Gastroesophageal sphincter (tissue), 4 donors: ENCODE results near the gene TICAM1. TPM values are rescaled to one million over a fixed set of nuclear protein-coding genes. Genes with fewer than 3 reads are reported as not detected.
"Not testable (repeated sequence)": the region's sequence is repeated elsewhere in the genome, so short reads cannot be mapped to it uniquely, and the experiment has no call there.

Source experiments
- ATAC-seq: fragments of 150-250 bp; one replicate; pipeline ENCODE4 v1.9.1; 2016; ENCODE audit warnings: mild to moderate bottlenecking, moderate library complexity
- H3K27ac ChIP-seq, 4 donors: fragments of 200-600 bp; sonication (generic) in 3 of 4; 1 replicate in 3 of 4; 2 replicates in 1 of 4; pipeline ENCODE4 v1.5.1; 2016 to 2019
- H3K27me3 ChIP-seq: fragments of 200-600 bp; sonication (generic); one replicate; pipeline ENCODE4 v1.5.1; 2019
- H3K36me3 ChIP-seq, 2 donors: fragments of 200-600 bp; sonication (generic); one replicate each; pipeline ENCODE4 v1.5.1; 2019; ENCODE audit warnings: control low read depth in 1 of 2
- H3K4me1 ChIP-seq, 3 donors: fragments of 200-600 bp; sonication (generic); 1 replicate in 2 of 3; 2 replicates in 1 of 3; pipeline ENCODE4 v1.5.1; 2016 to 2019; ENCODE audit warnings: control low read depth in 2 of 3
- H3K4me3 ChIP-seq, 2 donors: fragments of 200-600 bp; sonication (generic); one replicate each; pipeline ENCODE4 v1.5.1; 2019; ENCODE audit warnings: mild to moderate bottlenecking in 1 of 2, moderate library complexity in 1 of 2
- H3K9me3 ChIP-seq, 3 donors: fragments of 200-600 bp; sonication (generic); one replicate each; pipeline ENCODE4 v1.5.1; 2017 to 2019; ENCODE audit warnings: control low read depth in 2 of 3
- EP300 ChIP-seq: sonication (generic); formaldehyde crosslinking; IDR thresholded peaks from one replicate; pipeline ENCODE4 v1.6.1; 2017; ENCODE audit warnings: antibody characterized with exemption, mild to moderate bottlenecking
- POLR2A ChIP-seq, 2 donors: fragments of 450-650 bp; IDR thresholded peaks; one replicate each; pipeline ENCODE4 v1.6.1; 2017; ENCODE audit warnings: antibody characterized with exemption in 2 of 2, mild to moderate bottlenecking in 2 of 2, moderate library complexity in 1 of 2
- POLR2AphosphoS5 ChIP-seq: sonication (generic); formaldehyde crosslinking; IDR thresholded peaks from one replicate; pipeline ENCODE4 v1.6.1; 2017; ENCODE audit warnings: antibody characterized with exemption
- WGBS, 2 donors: methylation state at CpG; one replicate each; pipeline ENCODE4 v1.1.5; 2018; ENCODE audit warnings: low coverage in 1 of 2; 5-methylcytosine and 5-hydroxymethylcytosine counted together
- total RNA-seq, 4 donors: library from RNA; depleted of rRNA; stranded (reverse); fragments of >200 nt; gene quantifications; one replicate each; pipeline ENCODE4 v1.1.0, GENCODE V29; 2016
- TF ChIP-seq, protein P1 (sequence below), 4 experiments: fragments of 200-600 bp in 2 of 4; fragments of 450-650 bp in 2 of 4; sonication (generic) in 1 of 4; IDR thresholded peaks; one replicate each; pipeline ENCODE4 v1.5.1; 2017 to 2019; ENCODE audit warnings: antibody characterized with exemption in 4 of 4, mild to moderate bottlenecking in 2 of 4, moderate library complexity in 2 of 4

Gene TICAM1
- total RNA-seq, 4 donors from 2014 or later: 3.6 to 7.9 (median 5.1) TPM

DNA sequence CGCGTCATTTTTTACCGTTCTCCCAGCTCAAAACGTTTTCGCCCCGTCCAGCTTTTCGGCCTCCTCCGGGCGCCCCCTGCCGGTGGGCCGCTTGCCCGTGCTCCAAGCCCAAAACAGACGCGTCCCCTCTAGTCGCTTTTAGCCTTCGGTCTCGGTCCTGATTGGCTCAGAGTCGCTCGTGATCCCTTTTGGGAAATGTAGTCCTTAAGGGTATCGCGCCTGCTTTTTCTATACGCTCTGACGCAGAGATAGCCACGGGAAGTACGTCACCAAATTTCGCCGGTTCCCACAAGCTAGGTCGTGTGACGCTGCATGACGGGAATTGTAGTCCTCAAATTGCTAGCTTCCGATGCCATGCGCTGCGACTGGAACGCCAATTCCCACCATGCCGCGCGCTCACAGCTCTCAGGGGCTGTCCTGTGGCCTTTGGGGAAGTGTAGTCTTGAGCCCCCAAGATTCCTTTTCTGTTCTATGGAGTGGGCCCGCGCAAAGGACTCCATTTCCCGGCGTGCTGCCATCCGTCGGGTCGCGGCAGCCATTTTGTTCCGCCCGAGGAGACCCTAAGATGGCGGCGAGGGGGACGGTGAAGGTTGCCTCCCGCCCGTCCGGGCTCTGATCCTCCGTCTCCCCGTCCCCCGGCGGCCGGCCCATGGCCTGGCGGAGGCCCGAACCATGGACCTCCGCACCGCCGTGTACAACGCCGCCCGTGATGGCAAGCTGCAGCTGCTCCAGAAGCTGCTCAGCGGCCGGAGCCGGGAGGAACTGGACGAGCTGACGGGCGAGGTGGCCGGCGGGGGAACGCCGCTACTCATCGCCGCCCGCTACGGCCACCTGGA is 40.1 kb downstream of the TICAM1 start, which contains the start of gene FEM1A:
Gene FEM1A (plus strand): TSS at position 552 of the 836 bp plus-strand sequence. CDS start 121 bp downstream, at position 673.
- ATAC-seq: peak; percentile 98
- Histone ChIP-seq H3K36me3 (peaks cover 0 to 41% of the 10 kb centered on the region in 2 donors), H3K27me3 (no peaks in the 10 kb centered on the region), H3K9me3 (no peaks in the 10 kb centered on the region), H3K4me1 (peaks cover 0 to 50% (median 16%) of the 10 kb centered on the region in 3 donors), H3K4me3 (peak within 1 kb of the TSS; percentile 91 to 94), H3K27ac (peak within 1 kb of the TSS; percentile 85 to 92 (median 90))
- 0% methylated on average over 16 to 19 of the region's 80 CpGs for WGBS, 2 donors
- TF ChIP-seq, protein P1, sequence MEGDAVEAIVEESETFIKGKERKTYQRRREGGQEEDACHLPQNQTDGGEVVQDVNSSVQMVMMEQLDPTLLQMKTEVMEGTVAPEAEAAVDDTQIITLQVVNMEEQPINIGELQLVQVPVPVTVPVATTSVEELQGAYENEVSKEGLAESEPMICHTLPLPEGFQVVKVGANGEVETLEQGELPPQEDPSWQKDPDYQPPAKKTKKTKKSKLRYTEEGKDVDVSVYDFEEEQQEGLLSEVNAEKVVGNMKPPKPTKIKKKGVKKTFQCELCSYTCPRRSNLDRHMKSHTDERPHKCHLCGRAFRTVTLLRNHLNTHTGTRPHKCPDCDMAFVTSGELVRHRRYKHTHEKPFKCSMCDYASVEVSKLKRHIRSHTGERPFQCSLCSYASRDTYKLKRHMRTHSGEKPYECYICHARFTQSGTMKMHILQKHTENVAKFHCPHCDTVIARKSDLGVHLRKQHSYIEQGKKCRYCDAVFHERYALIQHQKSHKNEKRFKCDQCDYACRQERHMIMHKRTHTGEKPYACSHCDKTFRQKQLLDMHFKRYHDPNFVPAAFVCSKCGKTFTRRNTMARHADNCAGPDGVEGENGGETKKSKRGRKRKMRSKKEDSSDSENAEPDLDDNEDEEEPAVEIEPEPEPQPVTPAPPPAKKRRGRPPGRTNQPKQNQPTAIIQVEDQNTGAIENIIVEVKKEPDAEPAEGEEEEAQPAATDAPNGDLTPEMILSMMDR (IDR thresholded peaks at IDR 0.05): peak in 3 of 4 experiments; percentile 94 to 99 (median 98)
- TF ChIP-seq POLR2AphosphoS5 (peak; percentile 74), EP300 (no peak), POLR2A (IDR thresholded peaks at IDR 0.05) (peak; percentile 75 to 89)

- WGBS, 2 donors: 27 to 47% methylated on average over 2 to 6 of the region's 6 CpGs
- H3K4me3 ChIP-seq, ATAC-seq, H3K9me3 ChIP-seq, H3K27ac ChIP-seq, H3K36me3 ChIP-seq: not testable (repeated sequence)
- H3K4me1 ChIP-seq: peaks cover 0 to 14% (median 0%) of the 10 kb centered on the region in 3 donors
- peaks cover 34% of the 10 kb centered on the region for H3K27me3 ChIP-seq
These were observed 45.0 kb downstream of the TICAM1 start for GRCh38 chr19:4786412-4787016.

DNA sequence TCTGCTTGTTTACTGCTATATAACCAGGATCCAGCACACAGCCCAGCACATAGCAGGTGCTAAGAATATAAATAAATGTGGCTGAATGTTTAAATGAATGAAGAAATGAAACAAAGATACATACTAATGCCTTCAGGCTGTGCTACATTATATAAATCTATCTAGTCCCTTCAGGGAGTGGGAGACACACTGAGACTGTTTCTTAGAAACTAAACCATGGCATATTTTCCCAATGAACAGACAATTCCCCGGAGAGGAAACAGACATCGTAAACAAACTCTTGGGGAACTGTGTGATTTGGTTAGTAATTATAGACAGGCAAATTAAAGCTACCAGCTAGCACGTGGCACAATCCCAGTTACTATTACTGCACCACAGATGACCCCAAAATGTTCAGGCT is 49.7 kb downstream of the TICAM1 start:
- Histone ChIP-seq H3K4me3 (no peak overlapping the region), H3K27ac (no peak overlapping the region), H3K36me3 (no peaks in the 10 kb centered on the region), H3K4me1 (peaks cover 0 to 9% (median 0%) of the 10 kb centered on the region in 3 donors), H3K27me3 (peaks cover 54% of the 10 kb centered on the region), H3K9me3 (peaks cover 0 to 8% (median 0%) of the 10 kb centered on the region in 3 donors)
- TF ChIP-seq EP300 (no peak), POLR2A (IDR thresholded peaks at IDR 0.05) (no peak), POLR2AphosphoS5 (no peak)
- TF ChIP-seq, protein P1 (IDR thresholded peaks at IDR 0.05): no peak
- ATAC-seq: no peak
- 29 to 31% methylated on average over 2 to 3 of the region's 3 CpGs for WGBS, 2 donors

DNA sequence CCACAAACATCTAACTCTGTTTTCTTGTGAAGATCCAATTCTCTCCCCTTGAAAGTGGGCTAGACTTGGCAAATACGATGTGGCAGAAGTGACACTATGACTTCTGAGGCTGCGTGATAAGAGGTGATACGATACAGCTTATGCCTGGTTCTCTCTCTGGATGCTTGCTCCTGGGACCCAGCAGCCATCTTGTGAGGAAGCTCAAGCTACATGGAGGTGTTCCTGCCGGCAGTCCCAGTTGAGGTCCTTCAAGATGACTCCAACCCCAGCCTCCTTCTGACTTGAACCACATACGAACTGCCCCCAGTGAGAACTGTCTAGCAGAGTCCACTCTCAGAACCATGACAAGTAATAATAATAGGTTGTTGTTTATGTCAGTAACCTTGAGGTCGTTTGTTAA is 50.7 kb downstream of the TICAM1 start:
- ATAC-seq: no peak
- Histone ChIP-seq H3K36me3 (no peaks in the 10 kb centered on the region), H3K4me1 (peaks cover 0 to 9% (median 0%) of the 10 kb centered on the region in 3 donors), H3K9me3 (peaks cover 0 to 8% (median 0%) of the 10 kb centered on the region in 3 donors), H3K27me3 (peaks cover 63% of the 10 kb centered on the region), H3K4me3 (no peak overlapping the region), H3K27ac (no peak overlapping the region)
- 67 to 88% methylated on average over 4 to 5 of the region's 6 CpGs for WGBS, 2 donors
- TF ChIP-seq POLR2A (IDR thresholded peaks at IDR 0.05) (no peak), POLR2AphosphoS5 (no peak), EP300 (no peak)
- TF ChIP-seq, protein P1 (IDR thresholded peaks at IDR 0.05): no peak

DNA sequence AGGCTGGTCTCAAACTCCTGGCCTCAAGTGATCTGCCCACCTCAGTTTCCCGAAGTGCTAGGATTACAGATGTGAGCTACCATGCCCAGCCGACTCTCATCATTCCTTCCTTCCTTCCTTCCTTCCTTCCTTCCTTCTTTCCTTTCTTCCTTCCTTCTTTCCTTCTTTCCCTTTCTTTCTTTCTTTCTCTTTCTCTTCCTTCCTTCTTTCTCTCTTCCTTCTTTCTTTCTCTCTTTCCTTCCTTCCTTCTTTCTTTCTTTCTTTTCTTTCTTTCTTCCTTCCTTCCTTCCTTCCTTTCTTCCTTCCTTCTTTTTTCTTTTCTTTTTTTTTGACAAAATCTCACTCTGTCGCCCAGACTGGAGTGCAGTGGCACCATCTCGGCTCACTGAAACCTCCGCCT is 53.4 kb downstream of the TICAM1 start:
- not testable (repeated sequence) for ATAC-seq, H3K27ac ChIP-seq
- 73 to 88% methylated on average over 2 to 4 of the region's 5 CpGs for WGBS, 2 donors

More for the DNA sequence above, 53.4 kb downstream of the TICAM1 start:
- not testable (repeated sequence) for H3K36me3 ChIP-seq, H3K4me3 ChIP-seq, H3K9me3 ChIP-seq, H3K4me1 ChIP-seq
- H3K27me3 ChIP-seq: peaks cover 66% of the 10 kb centered on the region
